GM21526 (cell line): ENCODE data around the gene GRIN3A.
A peak's percentile ranks its signal among the peaks of the same experiment; 100 is the strongest.
"Not testable (repeated sequence)": the region's sequence is repeated elsewhere in the genome, so short reads cannot be mapped to it uniquely, and the experiment has no call there.

Experiments used
- ATAC-seq: cut with Tn5 transposase; IDR thresholded peaks from one replicate; pipeline ENCODE4 v1.9.1; 2021; ENCODE audit warnings: moderate library complexity; ENCODE audit not compliant: unreplicated experiment, low FRiP score

GRIN3A gene

DNA sequence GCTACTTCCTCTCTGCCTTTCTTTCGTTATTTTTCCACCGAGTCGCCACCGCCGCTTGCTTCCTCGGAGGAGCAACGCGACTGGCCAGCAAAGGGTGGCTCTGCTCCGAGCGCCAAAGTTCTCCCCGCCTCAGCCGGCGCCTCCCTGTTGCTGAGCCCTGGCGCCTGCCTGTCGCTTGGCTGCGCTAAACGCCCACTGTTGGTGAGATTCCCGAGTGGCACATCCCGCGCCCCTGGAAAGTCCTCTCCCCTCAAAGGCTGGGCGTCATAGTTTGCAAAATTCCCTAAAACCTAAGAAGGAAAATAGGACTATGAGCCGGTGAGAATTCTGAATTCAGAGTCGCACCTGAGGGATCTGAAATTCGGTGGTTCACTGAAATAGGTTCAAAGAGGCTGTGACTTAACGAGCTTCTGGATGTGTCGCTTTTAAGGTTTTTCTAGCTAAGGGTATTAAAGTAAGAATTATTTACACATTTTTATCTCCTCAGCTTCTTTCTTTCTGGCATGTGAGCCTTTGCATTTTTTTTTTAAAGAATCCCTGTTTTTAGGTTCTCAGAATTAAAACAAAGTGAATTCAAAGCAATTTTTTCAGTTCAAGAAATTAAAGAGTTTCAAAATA lies at the start of gene GRIN3A:
Gene GRIN3A (minus strand): TSS at position 82 of the 618 bp plus-strand sequence. CDS start 668 bp downstream, outside the sequence.
- ATAC-seq: no peak

DNA sequence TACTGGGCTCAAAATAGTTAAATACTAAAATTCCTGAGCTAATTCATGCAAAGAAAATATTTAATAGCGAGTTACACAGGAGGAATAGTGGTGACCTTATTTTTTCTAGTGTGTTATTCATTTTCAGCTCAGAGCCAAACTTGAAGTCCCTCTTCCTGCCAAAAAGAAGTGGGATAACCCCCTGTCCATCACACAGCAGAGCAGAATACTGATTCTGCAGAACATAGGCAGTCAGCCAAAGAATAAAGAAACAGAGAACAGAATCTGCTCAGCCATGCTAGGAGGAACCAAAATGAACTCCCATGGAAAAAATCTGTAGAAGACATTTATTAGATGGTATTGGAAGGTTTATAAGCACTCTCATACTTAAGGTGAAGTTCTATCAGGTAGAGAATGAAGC lies 49.4 kb upstream of the GRIN3A start:
- ATAC-seq: no peak

DNA sequence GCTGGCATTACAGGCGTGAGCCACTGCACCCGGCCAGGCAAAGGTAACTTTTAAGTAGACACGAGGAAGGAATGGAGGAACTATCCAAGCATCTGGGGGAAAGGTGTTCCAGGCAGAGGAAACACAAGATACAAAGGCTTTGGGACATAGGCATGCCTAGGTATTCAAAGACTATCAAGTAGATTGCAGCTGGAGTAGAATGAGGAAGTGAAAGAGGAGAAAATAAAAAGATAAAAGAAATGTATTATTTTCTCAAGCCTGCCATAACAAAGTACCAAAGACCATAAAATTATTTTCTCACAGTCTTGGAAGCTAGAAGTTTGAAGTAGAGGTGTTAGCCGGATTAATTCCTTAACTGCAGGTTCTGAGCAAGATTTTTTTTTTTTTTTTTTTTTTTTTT lies 39.9 kb upstream of the GRIN3A start:
- no peak for ATAC-seq

DNA sequence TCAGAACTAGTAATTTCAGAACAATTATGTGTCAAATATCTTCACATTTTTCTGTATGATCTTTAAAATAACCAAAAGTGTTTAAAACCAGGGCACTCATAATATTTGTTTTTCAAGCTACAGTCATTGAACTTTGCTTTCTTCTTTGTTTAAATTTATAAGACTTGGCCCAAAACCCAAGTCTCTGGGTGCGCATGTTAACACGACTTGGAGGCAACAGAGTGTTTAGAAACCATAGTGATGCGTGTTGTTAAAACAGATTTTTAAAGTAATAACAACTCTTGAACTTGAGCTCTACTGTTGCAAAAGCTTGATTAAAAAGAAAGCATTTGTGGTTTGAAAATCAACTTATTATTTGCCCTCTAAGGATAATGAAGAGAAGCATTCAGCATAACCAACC lies 26.0 kb upstream of the GRIN3A start:
- no peak for ATAC-seq

DNA sequence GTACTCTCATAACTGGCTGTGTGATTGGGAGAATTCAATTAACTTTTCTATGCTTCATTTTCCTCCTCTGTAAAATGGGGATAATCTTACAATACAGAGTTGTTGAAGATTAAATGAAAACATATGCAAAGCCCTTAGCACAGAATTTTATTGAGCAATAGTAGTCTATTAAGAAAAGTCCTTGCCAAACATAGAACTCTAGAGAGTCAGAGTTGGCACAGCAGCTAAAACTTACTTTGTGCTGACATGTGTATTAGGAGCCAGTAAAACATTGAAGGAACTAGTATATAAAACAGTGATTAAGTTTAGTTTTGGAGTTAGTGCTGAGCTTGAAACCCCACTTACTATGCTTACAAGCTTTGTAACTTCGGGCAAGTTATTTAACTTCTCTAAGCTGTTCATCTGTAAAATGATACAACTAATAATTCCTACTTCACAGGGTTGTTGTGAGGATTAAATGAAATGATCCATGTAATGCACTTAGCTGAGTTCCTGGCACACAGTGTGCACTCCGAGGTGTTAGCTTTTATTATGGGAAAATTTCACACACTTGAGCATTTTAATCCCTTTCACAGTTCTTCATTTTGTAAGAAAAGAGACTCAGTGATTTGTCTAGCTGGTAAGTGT lies 20.0 kb upstream of the GRIN3A start:
- no peak for ATAC-seq

DNA sequence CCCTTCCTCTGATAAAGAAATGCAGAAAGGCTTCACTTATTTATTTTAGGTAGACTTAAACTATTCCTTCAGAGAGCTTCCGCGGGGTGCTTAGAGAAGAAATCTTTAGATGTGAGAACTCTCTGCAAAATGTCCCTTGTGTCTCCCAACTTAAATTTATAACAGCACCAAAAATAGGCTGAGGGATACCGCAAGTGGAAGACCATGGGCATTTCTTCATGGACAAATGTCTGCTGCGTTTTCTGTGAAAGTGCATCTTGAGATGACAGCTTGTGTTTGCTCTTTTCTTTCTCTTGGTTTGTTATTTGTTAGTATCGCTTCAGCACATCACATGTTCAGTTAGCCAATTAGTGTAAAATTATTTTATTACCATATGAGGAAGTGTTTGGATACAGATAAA lies 15.3 kb upstream of the GRIN3A start:
- ATAC-seq: no peak

DNA sequence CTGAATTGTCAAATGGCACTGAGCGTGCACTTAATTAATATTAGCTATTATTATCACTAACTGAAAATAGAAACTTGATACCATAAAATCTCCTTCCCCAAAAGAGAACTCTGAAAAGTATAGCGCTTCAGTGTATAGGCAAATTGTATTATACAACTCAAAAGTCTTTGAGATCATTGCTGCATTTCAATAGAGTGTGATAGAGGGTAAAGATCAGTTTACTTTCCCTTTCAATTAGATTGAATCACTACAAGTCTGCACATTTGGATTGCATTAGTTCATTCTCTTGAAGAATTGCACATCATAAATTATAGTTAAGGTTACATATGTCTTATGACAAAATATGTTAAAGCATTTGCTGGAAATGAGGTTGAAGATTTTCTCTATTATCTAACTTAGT lies 13.4 kb upstream of the GRIN3A start:
- no peak for ATAC-seq

DNA sequence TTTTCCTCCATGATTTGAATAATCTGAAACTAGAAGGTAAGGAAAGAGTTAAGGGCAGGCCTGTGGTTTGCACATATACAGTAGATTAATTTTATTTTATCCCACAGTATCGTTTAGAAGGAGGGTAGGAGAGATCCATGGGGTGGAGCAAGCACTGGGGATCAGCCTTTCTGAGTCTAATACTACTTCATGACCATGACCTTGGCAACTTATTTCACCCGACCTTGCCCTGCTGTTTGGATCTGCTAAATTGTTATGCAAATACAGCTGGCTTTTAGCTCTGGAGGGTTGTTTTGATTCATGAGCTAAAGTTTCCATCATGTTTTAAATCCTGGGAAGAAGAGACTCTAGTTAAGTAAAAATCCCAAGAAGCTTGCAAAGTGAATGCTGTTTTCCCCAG lies 864 bp upstream of the GRIN3A start:
- no peak for ATAC-seq

DNA sequence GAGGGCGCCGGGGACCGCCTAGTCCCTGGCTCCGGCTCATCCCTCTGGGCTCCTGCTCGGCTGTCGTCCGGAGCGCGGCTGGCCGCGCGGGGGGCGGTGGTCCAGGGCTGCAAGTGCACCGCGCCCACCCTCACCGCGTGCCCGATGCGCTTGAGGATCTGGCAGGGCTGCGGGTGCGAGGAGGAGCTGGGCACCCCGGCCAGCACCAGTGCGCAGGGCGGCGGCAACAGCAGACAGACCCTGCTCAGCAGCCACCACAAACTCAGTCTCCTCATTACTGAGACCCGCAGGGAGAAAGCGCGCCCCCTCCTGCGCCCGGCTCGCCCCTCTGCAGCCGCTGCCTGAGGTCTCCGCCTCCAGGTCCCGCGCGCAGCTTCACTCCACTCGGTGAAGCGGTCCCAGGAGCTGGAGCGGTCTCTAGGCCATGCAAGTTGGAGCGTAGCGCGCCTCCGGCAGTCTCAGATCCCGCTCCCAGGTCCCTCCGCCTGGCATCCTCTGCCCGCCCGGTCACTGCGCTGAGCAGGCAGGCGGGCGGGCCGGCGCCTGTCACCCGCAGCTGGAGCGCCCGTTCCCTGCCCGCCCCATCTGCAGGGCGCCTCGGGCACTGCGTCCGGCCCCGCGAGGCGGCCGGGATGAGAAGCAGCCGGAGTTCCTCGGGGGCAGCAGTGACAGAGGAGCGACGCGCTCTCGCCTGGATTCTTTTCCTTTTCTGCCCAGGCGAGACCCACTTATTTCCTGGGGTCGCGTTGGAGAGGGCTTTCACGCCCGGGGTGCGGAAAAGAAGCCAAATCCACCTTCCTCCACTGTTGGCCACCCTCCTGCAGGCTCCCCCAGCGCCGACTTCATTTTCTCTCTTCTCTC lies 512 bp downstream of the GRIN3A start:
- no peak for ATAC-seq

DNA sequence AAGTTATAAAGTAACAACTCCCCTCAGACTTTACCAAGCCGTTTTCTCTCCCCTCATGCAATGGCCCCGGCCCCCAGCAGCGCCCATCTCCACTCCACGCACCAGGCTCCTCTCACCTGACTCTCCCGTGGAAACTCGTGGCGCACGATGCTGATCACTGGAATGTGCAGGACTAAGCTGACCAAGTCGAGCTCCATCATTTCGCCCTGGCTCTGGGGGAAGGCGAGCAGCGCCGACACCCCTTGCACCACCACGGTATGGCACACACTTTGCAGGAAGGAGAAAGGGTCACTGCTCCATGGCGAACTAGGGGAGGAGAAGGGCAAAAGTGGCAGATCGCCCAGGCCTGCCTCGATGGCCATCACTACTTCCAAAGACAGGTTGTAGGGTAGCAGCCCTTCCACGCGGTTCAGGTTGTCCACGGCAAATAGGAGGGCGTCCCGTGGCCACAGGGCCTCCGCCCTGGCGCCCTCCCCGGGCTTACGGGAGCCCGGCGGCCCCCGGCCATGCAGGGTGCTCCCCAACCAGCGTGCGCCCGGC lies 1.2 kb downstream of the GRIN3A start:
- no peak for ATAC-seq

DNA sequence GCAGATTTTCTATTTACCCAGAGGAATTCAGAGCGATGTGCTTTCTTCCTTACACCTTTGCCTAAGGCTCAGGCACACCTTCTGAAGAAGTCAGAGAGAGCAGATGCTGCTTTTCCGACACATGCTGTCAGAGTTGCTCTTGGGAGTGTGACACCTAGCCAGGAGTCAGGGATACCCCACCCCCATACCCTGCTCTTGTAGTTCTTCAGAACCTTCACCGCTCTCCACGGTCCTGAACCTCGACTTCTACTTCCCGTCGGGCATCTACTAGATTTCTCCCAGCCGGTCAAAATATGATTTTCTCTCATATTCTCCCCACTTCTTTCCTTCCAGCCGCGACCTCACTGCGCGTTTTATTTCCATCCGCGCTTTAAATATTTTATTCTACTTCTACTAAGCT lies 1.7 kb downstream of the GRIN3A start:
- no peak for ATAC-seq

DNA sequence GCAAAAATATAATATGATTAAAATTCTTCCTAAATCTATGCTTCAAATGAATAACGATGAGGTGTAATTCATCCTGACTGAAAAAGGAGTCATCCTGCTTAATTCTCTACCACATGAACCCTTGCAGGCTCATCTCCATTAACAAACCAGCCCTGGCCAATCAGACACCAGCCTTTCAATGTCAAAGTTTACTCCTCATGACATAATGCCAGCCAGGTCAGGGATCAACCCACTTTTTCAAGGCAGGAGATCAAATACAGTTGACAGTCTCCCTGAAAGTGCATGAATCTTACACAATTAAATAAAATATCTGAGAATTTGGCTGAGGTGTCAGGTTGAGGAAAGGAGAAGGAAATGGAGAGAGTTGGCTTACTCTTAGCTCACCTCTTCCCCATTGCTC lies 7.0 kb downstream of the GRIN3A start:
- no peak for ATAC-seq

DNA sequence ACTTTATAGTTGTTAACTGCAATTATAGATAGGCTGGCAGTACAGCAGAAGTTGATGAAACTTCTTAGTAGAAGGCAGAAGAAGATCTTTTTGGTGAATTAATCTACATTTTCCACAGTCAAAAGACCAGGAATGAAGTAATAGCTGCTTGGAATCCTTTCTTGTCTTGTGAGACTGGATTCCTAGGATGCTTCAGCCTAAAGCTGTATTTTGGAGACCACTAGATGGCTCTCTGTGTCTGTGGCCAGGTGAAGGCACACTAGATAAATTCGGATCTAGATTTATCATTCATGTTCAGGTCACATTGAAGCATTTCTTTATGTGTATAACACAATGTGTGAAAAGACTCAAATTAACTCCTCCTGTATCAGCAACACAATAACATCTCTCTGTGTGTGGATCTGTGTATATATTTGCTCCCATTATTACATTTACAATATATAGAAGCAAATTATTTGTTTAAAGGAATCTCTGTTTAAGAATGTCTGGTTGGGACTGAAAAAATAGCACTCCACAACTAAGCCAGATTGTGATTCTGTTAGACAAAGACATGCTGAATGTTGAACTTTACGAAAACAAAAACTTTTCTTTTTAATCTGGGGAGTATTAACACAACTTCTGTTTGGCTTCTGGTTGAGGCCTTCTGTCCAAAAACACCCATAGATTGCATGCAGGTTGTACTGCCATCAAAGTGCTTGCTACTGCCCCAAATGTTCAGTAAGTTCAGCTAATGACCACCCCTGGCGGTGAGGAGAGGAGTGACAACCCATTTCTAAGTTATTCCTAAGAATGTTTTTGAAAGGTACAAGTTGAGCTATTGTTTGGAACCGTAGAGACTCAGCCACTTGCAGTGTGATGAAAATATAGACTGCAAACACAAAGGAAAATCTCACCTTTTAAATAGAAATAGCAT lies 10.6 kb downstream of the GRIN3A start:
- peak; percentile 89 for ATAC-seq

DNA sequence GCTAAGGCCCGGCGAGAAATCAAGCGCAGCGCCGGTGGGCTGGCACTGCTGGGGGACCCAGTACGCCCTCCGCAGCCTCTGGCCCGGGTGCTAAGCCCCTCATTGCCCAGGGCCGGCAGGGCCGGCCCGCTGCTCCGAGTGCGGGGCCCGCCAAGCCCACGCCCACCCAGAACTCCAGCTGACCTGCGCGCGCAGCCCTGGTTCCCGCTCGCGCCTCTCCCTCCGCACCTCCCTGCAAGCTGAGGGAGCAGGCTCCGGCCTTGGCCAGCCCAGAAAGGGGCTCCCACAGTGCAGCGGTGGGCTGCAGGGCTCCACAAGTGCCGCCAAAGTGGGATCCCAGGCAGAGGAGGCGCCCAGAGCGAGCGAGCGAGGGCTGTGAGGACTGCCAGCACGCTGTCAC lies 14.2 kb downstream of the GRIN3A start:
- ATAC-seq: not testable (repeated sequence)

DNA sequence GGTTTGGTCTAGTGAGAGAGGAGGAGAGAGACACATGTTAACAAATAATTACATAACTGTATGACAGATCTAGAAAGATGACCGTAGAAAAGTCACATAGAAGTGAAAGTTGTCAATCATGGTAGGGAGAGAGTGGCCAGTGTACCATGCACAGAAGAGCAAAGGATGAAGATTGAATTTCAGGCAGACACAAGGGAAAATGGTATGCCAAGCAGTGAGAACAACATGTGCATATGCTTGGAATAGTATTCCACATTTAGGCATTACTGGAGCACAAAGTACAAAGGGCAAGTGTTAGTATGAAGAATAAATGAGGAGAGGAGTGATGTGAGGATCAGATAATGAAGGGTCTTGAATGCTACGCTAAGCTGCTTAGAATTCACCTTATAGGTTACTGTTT lies 20.3 kb downstream of the GRIN3A start:
- ATAC-seq: no peak

DNA sequence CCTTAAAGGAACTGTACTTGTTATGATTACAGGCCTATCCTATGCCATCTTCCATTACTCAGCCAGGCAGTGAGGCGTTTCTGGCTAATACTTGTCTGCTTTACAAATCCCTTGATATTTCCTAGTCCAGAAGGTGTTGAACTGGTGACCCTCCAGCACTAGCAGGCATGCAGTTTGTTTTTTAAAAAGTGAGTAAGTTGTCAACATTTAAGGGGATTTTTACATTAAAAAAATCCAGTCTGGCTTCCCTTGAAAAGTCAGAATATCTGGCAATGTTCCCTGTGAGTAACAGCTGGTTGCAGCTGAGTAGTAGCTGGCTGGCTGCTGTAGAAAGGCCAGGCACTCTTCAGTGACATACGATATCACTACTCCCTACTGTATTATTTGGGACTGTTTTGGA lies 21.8 kb downstream of the GRIN3A start:
- no peak for ATAC-seq

DNA sequence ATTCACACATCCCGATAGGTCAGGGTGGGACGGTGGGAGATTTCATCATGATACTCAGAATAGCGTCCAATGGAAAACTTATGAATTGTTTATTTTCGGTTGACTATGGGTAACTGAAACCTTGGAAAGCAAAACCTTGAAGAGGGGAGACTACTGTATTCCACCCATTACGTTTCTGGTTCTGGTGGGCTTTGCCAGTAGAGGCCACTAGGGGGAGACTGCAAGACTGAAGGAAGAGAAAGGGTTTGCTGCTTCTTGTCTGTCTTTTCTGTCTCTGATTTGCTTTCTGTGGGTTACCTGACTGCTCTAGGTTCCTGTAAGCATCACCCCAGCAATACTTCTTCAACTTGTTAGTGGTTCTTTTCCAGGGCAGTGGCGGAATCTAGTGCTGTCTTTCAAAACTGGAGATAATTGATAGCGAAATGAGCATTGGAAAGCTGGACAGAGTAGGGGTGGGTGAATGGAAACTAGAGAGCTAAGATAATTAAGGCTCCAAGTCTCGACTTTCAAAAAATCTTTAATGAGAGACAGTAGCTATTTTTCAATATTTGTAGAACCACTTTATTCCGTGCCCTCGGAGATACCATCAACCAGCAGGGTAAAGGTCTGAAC lies 27.0 kb downstream of the GRIN3A start:
- peak; percentile 90 for ATAC-seq

DNA sequence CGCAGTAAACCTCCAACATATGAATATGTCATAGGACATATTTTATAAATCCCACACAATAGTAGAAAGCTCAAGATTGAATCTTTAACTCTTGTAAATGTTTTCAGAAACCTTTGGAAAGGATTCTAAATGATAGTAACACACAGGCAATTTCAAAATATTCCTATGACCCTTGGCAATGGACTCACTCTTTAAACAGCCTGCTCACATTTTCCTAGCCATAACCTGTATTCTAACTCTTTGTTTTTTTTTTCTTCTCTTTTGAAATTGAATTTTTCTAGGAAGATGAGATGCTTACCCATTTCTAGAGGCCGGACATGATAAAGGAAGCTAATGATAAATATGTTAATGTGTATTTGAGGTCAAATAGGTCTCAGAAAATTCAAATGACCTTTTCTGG lies 29.6 kb downstream of the GRIN3A start:
- ATAC-seq: no peak

DNA sequence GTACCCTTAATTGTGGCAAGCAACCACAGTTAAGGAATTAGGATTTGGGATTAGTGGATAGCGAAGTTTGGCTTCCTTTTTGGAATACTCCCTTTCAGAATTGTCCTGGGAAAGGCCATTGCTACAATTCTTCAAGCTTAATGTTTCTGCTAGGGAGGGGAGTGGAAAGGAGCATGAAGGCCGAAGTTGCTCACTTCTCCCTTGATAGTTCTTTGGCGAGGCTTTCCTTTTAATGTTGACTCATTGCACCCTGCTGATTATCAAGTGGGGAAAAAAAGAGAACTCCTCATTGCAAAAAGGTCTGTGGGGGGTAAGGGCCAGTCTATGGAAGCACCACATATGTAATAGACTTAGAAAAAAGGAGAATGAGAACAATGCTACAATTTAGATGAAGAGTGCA lies 30.7 kb downstream of the GRIN3A start:
- no peak for ATAC-seq

DNA sequence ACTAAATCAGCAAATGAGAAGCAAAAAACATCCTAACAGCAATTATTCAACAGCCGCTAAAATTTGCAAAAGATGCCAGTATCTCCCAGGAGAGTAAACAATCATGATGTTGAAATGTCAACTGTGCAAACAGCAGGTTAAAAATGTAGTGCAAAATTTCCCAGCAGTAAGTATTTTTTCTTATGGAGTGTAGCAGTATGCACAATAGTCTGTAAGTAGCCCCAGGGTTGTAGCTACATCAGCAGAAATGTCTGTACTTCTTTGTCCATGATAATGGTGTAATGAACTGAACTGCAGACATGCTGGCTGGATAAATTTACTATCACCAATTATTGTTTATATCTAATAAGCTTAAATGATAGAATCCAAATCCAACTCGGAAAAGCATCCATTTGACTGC lies 31.4 kb downstream of the GRIN3A start:
- no peak for ATAC-seq
